GM12891 (cell line): ENCODE results near the gene ARID3C.

Experiments
- DNase-seq: peaks from one replicate; pipeline ENCODE4 v3.0.0; 2011; ENCODE audit warnings: low spot score; ENCODE audit not compliant: insufficient read length
- FAIRE-seq: peaks from 2 replicates; lab custom pipeline; 2011; peaks lifted over from hg19 to GRCh38; lab: Jason Lieb, UNC
- PAX5 ChIP-seq: IDR thresholded peaks from 2 replicates; pipeline ENCODE4 v1.6.1; 2011; ENCODE audit warnings: low read length, moderate library complexity, mild to moderate bottlenecking; ENCODE audit not compliant: insufficient read depth, severe bottlenecking
- POLR2A ChIP-seq: IDR thresholded peaks from 2 replicates; pipeline ENCODE4 v1.6.1; 2011; ENCODE audit warnings: low read depth, low read length, control low read depth
- POLR2AphosphoS5 ChIP-seq: IDR thresholded peaks from 2 replicates; pipeline ENCODE4 v1.6.1; 2011; ENCODE audit warnings: low read depth, low read length, control low read depth
- POU2F2 ChIP-seq: IDR thresholded peaks from 2 replicates; pipeline ENCODE4 v1.6.1; 2011; ENCODE audit warnings: low read depth, mild to moderate bottlenecking, control low read depth, low read length, moderate library complexity
- SPI1 ChIP-seq: IDR thresholded peaks from 2 replicates; pipeline ENCODE4 v1.6.1; 2011; ENCODE audit warnings: low read depth, low read length, control low read depth
- TAF1 ChIP-seq: IDR thresholded peaks from 2 replicates; pipeline ENCODE4 v1.6.1; 2011; ENCODE audit warnings: low read depth, low read length, control low read depth

ARID3C gene

GRCh38 chr9:34579104-34579807, 49.6 kb downstream of the ARID3C start:
- FAIRE-seq = no peak
- no peak for DNase-seq
- no peak for TF ChIP-seq SPI1
- no peak for TF ChIP-seq POLR2A
- no peak for TF ChIP-seq POLR2AphosphoS5
- no peak for TF ChIP-seq PAX5
- no peak for TF ChIP-seq TAF1
- TF ChIP-seq POU2F2 = no peak

- DNase-seq (no peak), FAIRE-seq (no peak)
- TF ChIP-seq SPI1 = no peak
Measured at GRCh38 chr9:34578241-34579103, 50.4 kb downstream of the ARID3C start.

GRCh38 chr9:34577400-34578240, 51.2 kb downstream of the ARID3C start:
- TF ChIP-seq POLR2A (no peak), SPI1 (no peak), POU2F2 (no peak), POLR2AphosphoS5 (no peak), TAF1 (no peak), PAX5 (no peak)
- no peak for DNase-seq
- no peak for FAIRE-seq

GRCh38 chr9:34576597-34577399, 52.1 kb downstream of the ARID3C start:
- DNase-seq (no peak), FAIRE-seq (no peak)
- TF ChIP-seq POU2F2 (no peak), SPI1 (no peak), TAF1 (no peak), POLR2AphosphoS5 (no peak), PAX5 (no peak)

GRCh38 chr9:34575862-34576596, 52.8 kb downstream of the ARID3C start:
- no peak for DNase-seq
- FAIRE-seq = no peak
- no peak for TF ChIP-seq POLR2AphosphoS5
- TF ChIP-seq POU2F2 = no peak
- TF ChIP-seq SPI1 = no peak
- no peak for TF ChIP-seq POLR2A
- no peak for TF ChIP-seq TAF1
- TF ChIP-seq PAX5 = no peak

GRCh38 chr9:34575241-34575640, 53.6 kb downstream of the ARID3C start:
- DNase-seq (no peak), FAIRE-seq (no peak)

GRCh38 chr9:34574571-34574970, 54.3 kb downstream of the ARID3C start:
- TF ChIP-seq POLR2AphosphoS5 = no peak
- TF ChIP-seq PAX5 = no peak
- no peak for TF ChIP-seq SPI1
- TF ChIP-seq TAF1 = no peak
- TF ChIP-seq POLR2A = no peak
- no peak for TF ChIP-seq POU2F2
- no peak for DNase-seq
- FAIRE-seq = no peak

More at GRCh38 chr9:34575241-34575640, 53.6 kb downstream of the ARID3C start:
- no peak for TF ChIP-seq SPI1
- no peak for TF ChIP-seq POLR2AphosphoS5
- TF ChIP-seq POLR2A = no peak
- no peak for TF ChIP-seq PAX5
- TF ChIP-seq POU2F2 = no peak
- no peak for TF ChIP-seq TAF1

GRCh38 chr9:34573599-34574325, 55.1 kb downstream of the ARID3C start:
- FAIRE-seq = no peak
- TF ChIP-seq TAF1 = no peak
- DNase-seq = no peak
